Measurements from ENCODE around the gene BLOC1S1.

BLOC1S1 gene

GRCh38 chr12:55760663-55761062 is 44.8 kb downstream of the BLOC1S1 start:
- Histone ChIP-seq H3K36me3 (peaks cover 72% of the 10 kb centered on the region), H3K27me3 (no peaks in the 10 kb centered on the region), H3K9me3 (no peaks in the 10 kb centered on the region), H3K27ac (no peak overlapping the region), H3K4me3 (ENCODE audit: low read depth in 1 of 2, low read length in 1 of 2) (no peak overlapping the region), H3K4me1 (ENCODE audit: control insufficient read depth in 1 of 2, insufficient read depth in 1 of 2, low read depth in 1 of 2, low read length in 1 of 2) (no peaks in the 10 kb centered on the region)
- TF ChIP-seq CTCF (IDR thresholded peaks at IDR 0.05) = no peak

GRCh38 chr12:55762646-55763045 is 46.8 kb downstream of the BLOC1S1 start:
- Histone ChIP-seq H3K4me3 (ENCODE audit: low read depth in 1 of 2, low read length in 1 of 2) (no peak overlapping the region), H3K36me3 (peaks cover 65% of the 10 kb centered on the region), H3K27me3 (no peaks in the 10 kb centered on the region), H3K9me3 (no peaks in the 10 kb centered on the region), H3K27ac (no peak overlapping the region), H3K4me1 (ENCODE audit: control insufficient read depth in 1 of 2, insufficient read depth in 1 of 2, low read depth in 1 of 2, low read length in 1 of 2) (no peaks in the 10 kb centered on the region)
- TF ChIP-seq CTCF (IDR thresholded peaks at IDR 0.05) = no peak

- no peak overlapping the region for H3K4me3 ChIP-seq (ENCODE audit: low read depth in 1 of 2, low read length in 1 of 2)
- H3K36me3 ChIP-seq = peaks cover 40% of the 10 kb centered on the region
These were observed 50.0 kb downstream of the BLOC1S1 start for GRCh38 chr12:55765736-55766290.

GRCh38 chr12:55767156-55767555 is 51.3 kb downstream of the BLOC1S1 start:
- H3K4me3 ChIP-seq (ENCODE audit: low read depth in 1 of 2, low read length in 1 of 2) = no peak overlapping the region
- TF ChIP-seq CTCF (IDR thresholded peaks at IDR 0.05) = no peak
- peaks cover 52% of the 10 kb centered on the region for H3K36me3 ChIP-seq
- no peaks in the 10 kb centered on the region for H3K27me3 ChIP-seq
- no peak overlapping the region for H3K27ac ChIP-seq
- peaks cover 6% of the 10 kb centered on the region in 2 experiments for H3K4me1 ChIP-seq (ENCODE audit: control insufficient read depth in 1 of 2, insufficient read depth in 1 of 2, low read depth in 1 of 2, low read length in 1 of 2)
- no peaks in the 10 kb centered on the region for H3K9me3 ChIP-seq

More at GRCh38 chr12:55765736-55766290, 50.0 kb downstream of the BLOC1S1 start:
- TF ChIP-seq CTCF (IDR thresholded peaks at IDR 0.05) = no peak
- H3K27me3 ChIP-seq = no peaks in the 10 kb centered on the region
- H3K4me1 ChIP-seq (ENCODE audit: control insufficient read depth in 1 of 2, insufficient read depth in 1 of 2, low read depth in 1 of 2, low read length in 1 of 2) = peaks cover 5 to 6% of the 10 kb centered on the region in 2 experiments
- no peak overlapping the region for H3K27ac ChIP-seq
- no peaks in the 10 kb centered on the region for H3K9me3 ChIP-seq
